NK-92 (cell line): ENCODE measurements around the gene ST6GALNAC3.
"Not testable (repeated sequence)": the region's sequence is repeated elsewhere in the genome, so short reads cannot be mapped to it uniquely, and the experiment has no call there.

Experiments
- DNase-seq: peaks from one replicate; lab custom pipeline; 2025; ENCODE audit not compliant: unreplicated experiment; lab: John Stamatoyannopoulos, UW

Gene ST6GALNAC3

GRCh38 chr1:76238094-76238628, 163.6 kb downstream of the ST6GALNAC3 start:
- DNase-seq, result no peak

- no peak for DNase-seq
These were observed 164.9 kb downstream of the ST6GALNAC3 start for GRCh38 chr1:76239470-76239918.

GRCh38 chr1:76240316-76240715, 165.8 kb downstream of the ST6GALNAC3 start:
- no peak for DNase-seq

GRCh38 chr1:76242587-76242986, 168.0 kb downstream of the ST6GALNAC3 start:
- DNase-seq, result not testable (repeated sequence)

- no peak for DNase-seq
These were observed 172.8 kb downstream of the ST6GALNAC3 start for GRCh38 chr1:76247261-76247852.

- no peak for DNase-seq
These were observed 175.7 kb downstream of the ST6GALNAC3 start for GRCh38 chr1:76250271-76250670.

GRCh38 chr1:76252431-76252830, 177.9 kb downstream of the ST6GALNAC3 start:
- no peak for DNase-seq

GRCh38 chr1:76254104-76255030, 179.8 kb downstream of the ST6GALNAC3 start:
- no peak for DNase-seq

- DNase-seq, result no peak
These were observed 182.0 kb downstream of the ST6GALNAC3 start for GRCh38 chr1:76256289-76257223.

- no peak for DNase-seq
These were observed 183.3 kb downstream of the ST6GALNAC3 start for GRCh38 chr1:76257823-76258222.

- no peak for DNase-seq
These were observed 184.7 kb downstream of the ST6GALNAC3 start for GRCh38 chr1:76259270-76259669.

GRCh38 chr1:76260279-76260678, 185.7 kb downstream of the ST6GALNAC3 start:
- no peak for DNase-seq

- no peak for DNase-seq
These were observed 188.1 kb downstream of the ST6GALNAC3 start for GRCh38 chr1:76262601-76263000.

GRCh38 chr1:76264642-76265041, 190.1 kb downstream of the ST6GALNAC3 start:
- no peak for DNase-seq

- DNase-seq, result no peak
These were observed 192.2 kb downstream of the ST6GALNAC3 start for GRCh38 chr1:76266762-76267161.

GRCh38 chr1:76267631-76268030, 193.1 kb downstream of the ST6GALNAC3 start:
- DNase-seq, result no peak

GRCh38 chr1:76268341-76268740, 193.8 kb downstream of the ST6GALNAC3 start:
- DNase-seq, result no peak

- DNase-seq, result no peak
These were observed 194.6 kb downstream of the ST6GALNAC3 start for GRCh38 chr1:76269155-76269554.

- DNase-seq, result no peak
These were observed 199.8 kb downstream of the ST6GALNAC3 start for GRCh38 chr1:76274302-76274701.

- DNase-seq, result no peak
These were observed 200.2 kb downstream of the ST6GALNAC3 start for GRCh38 chr1:76274718-76275117.

- DNase-seq, result no peak
These were observed 204.2 kb downstream of the ST6GALNAC3 start for GRCh38 chr1:76278711-76279100.
